22Rv1 (cell line): ENCODE data around the gene CRYBB2.

ENCODE experiments used
- ZFX ChIP-seq: fragments of 450-650 bp; IDR thresholded peaks from 2 replicates; pipeline ENCODE4 v1.6.1; 2017; ENCODE audit warnings: antibody characterized with exemption, borderline replicate concordance
- TF ChIP-seq, protein P1 (sequence below): fragments of 450-650 bp; IDR thresholded peaks from 2 replicates; pipeline ENCODE4 v1.5.1; 2017; ENCODE audit warnings: mild to moderate bottlenecking

DNA sequence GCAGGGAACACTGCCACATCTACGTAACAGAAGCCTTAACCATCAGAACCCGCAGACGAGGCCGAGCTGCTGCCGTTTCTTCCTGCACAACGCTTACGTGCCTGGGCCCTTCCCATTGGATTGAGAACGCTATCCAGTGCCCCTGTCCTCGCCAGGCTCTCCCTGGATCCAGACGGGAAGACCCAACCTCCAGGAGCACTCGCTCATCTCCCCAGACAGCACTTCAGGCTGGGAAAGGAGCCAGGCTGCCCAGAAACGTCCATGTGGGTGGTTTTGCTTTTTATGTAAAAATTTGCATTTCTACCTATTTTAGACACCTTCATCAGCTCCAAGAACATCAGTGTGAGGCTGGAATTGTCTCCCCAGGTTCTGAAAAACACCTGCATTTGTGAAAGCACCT lies 27.0 kb upstream of the CRYBB2 start:
- TF ChIP-seq, protein P1, sequence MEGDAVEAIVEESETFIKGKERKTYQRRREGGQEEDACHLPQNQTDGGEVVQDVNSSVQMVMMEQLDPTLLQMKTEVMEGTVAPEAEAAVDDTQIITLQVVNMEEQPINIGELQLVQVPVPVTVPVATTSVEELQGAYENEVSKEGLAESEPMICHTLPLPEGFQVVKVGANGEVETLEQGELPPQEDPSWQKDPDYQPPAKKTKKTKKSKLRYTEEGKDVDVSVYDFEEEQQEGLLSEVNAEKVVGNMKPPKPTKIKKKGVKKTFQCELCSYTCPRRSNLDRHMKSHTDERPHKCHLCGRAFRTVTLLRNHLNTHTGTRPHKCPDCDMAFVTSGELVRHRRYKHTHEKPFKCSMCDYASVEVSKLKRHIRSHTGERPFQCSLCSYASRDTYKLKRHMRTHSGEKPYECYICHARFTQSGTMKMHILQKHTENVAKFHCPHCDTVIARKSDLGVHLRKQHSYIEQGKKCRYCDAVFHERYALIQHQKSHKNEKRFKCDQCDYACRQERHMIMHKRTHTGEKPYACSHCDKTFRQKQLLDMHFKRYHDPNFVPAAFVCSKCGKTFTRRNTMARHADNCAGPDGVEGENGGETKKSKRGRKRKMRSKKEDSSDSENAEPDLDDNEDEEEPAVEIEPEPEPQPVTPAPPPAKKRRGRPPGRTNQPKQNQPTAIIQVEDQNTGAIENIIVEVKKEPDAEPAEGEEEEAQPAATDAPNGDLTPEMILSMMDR, result no peak
- TF ChIP-seq ZFX, result no peak
